ENCODE measurements around the gene TCF7L1.

Gene TCF7L1

DNA sequence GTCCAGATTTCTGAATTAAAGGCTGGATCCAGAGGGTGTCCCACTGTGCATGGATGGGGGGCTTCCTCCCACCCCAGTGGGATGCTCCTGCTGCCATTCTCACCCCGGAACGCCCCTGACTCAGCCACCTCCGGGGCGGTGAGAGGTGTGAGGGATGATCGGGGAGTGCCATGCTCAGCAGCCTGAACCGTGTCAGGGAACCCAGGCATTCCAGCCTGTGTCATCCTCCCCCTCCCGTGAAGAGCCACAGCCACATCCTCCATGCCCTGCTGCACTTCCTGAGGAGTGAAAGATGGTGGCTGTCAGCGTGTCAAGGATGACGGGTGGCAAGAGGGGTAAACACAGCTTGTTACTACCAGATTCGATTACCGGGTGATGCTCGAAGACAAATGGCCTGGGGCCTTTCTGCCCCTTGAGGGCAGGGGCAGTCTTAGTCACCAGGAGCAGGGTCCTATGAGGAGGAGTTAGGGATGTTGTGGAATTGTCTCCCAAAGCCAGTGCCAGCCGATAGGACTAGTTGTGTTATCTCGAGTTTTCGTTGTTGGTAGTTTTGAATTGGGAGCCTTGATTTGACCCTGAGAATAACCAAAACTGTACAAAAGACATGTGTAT is 80.8 kb downstream of the TCF7L1 start:
- no peak for FAIRE-seq
- no peak for DNase-seq (ENCODE audit: insufficient read length, low spot score)

DNA sequence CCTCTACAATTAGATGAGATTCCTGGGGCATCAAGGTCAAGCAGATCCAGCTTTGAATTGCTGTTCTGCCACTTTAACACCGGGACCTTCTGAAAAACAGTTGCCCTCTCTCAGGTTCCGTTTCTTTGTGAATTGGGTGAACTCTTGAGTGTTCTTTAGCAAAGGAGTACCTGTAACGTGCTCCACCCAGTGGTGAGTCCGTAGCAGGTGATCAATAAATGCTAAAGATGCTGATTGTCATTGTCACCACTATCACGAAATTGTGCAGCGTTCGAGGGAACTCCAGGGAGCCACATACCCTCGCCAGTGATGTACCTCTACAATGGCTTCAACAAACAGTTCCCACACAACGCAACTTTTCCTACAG is 81.9 kb downstream of the TCF7L1 start:
- DNase-seq (ENCODE audit: insufficient read length, low spot score), result no peak
- FAIRE-seq, result no peak

DNA sequence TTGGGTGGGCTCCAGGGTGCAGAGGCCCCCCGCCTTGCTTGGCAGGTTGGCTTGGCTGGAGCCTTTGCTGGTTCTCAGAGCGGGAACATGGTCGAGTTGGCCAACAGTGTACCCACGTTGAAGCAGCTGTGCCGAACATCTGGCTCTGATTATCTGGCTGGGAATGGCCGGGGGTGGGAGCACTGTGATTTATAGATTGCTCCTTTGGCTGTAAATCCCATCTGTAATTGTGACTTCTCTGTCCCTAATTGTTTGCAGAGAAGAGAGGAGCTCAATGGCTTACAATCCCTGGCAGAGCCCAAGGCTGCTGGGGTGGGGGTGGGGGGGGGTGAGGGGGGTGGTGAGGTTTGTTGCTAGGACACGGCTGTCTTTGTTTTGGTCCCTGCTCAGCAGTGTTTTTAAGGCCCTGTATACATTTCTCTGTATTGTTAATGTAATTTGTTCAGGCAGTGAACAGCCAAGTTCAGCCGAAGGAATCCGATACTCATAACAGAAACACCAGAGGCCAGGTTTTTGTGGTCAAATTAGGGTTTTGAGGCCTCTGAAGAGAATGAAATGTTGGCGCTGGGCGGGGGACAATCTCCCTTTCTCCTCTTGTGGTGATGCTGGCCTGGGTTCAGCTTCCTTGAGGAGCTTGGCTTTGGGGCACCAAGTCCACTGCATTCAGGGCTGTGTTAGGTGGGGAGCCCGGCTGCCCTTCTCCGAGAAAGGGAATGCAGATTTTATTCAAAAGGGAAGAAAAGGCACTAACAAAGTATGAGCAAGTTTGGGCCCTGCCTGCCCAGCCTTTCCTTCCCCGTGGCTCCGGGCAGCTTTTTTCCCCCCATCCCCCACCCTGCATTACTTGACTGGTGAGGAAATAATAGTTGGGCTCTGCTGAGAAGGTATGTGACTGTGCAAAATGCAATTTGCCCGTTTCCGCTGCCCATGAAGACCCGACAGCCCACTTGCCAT is 82.5 kb downstream of the TCF7L1 start:
- DNase-seq (ENCODE audit: insufficient read length, low spot score) (no peak), FAIRE-seq (no peak)

DNA sequence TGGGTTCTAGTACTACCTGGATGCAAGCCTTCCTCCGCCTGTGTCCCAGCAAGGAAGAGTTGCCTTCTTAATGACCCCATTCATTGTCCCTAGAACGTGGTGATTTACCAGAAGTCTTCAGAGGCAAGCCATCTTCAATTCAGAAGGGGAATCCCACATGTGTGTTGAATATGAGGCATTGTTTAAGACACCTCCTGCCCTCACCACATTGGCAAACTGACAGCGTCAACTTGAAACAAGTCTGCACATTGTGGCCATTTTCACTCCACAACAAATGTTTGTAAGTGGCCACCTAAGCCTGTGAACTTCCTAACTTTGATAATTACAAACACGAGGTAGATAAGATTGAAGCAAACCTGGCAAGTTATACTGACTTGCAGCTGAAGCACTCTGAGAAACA is 83.7 kb downstream of the TCF7L1 start:
- FAIRE-seq, result no peak
- no peak for DNase-seq (ENCODE audit: insufficient read length, low spot score)

DNA sequence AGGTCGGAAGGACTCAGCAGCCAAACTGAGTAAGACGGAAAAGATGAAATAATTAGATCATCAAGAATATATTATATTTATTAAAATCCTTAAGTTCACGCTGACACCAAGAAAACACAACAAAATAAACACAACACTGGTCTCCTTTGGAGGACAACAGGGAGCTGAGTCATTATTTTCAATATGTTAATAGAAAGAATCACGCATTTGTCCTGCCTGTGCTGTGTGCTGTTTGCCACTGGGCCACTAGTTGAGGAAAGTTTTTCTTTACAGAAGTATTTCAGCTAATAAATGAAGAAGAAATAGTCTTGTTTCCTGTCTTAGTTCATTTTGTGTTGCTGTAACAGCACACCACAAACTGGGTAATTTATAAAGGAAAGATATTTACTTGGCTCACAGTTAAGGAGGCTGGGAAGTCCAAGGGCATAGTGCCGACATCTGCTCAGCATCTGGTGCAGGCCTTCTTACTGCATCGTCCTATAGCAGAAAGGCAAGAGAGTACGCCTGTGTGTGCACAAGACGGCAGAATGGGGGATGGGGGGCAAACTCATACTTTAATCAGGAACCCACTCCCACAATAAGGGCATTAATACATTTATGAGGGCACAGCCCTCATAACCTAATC is 88.0 kb downstream of the TCF7L1 start:
- no peak for FAIRE-seq
- DNase-seq (ENCODE audit: insufficient read length, low spot score), result no peak

DNA sequence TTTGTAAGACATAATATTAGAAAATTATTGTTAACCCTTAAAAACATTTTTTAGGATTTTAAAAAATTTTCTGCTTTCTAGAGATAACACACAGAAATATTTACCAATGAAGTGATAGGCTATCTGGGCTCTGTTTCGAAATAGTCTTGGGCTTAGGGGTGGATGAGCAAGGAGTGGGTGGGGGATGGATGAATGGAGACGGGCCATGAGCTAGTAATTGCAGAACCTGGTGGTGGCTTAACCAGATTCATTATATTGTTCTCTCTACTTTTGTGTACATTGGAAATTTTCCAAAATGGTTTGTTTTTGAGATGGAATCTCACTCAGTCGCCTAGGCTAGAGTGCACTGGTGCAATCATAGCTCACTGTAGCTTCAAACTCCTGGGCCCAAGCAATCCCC is 89.6 kb downstream of the TCF7L1 start:
- DNase-seq (ENCODE audit: insufficient read length, low spot score), result no peak
- FAIRE-seq, result no peak

DNA sequence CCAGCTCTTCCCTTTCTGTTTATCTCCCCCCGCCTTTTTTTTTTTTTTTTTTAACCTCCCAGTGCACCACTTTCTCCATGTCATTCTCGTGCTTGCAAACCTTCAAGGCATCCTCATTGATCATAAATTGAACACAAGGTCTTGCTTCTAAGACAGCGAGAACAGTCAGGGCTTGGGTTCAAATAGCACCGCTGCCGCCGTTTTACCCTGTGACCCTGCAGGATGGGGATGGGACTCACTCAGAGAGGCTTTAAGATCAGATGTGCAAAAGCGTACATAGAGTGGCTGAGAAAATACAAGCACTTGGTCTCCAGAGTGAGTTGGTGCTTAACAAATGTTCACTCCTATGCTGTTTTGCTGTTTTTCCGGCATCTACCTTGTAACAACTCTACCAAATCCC is 93.6 kb downstream of the TCF7L1 start:
- DNase-seq (ENCODE audit: insufficient read length, low spot score) (no peak), FAIRE-seq (no peak)

DNA sequence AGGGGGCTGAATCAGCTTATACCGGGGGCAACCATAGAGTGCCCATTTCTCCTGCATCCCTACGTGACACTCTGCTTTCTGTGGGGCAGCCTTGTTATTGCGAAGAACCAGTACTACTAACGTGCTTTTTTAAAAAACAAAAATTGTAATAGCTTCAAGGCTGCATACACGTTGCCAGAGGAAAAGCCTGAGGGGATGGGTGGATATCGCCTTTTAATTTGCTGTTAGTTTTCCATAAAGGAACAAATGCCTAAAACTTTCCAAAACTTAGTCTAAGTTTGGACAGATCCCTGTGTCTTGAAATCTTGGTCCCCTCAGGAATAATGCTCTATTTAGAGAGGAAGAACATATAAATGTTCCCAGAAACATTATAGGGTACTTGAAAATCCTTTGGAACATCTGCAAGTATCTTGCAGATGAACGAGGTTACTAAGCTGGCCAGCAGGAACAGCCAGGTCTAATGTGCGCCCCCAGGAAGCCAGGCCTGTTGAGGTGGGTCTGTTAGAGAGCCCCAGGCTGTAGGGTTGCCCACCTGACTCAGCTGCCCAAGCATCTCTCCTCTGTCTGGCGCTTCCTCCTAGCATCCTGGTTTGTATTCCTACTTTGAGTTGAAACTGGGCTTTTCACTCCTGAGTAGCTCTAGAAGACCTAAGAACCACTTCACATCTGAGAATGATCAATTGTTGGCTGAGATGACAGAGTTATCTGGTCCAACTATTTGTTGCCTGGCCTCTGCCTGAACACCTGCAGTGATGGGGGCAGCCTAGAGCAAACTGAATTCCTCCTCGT is 97.7 kb downstream of the TCF7L1 start:
- DNase-seq (ENCODE audit: insufficient read length, low spot score), result no peak
- no peak for FAIRE-seq

DNA sequence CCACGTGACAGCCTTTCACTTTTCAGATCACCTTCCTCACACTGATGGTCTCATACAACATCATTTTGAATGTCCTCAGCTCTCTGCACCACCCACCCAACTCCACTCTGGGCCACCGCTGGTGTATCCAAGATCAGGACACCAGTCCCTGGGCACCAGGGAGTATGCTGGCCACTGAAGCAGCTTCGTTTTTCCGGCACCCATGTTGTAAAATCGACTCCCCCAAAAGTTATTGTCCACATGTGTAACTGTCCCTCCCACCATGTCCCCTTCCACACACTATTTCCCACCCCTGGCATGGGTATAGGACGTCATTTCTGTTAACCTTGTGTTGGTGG is 98.2 kb downstream of the TCF7L1 start:
- DNase-seq (ENCODE audit: insufficient read length, low spot score) (no peak), FAIRE-seq (no peak)

DNA sequence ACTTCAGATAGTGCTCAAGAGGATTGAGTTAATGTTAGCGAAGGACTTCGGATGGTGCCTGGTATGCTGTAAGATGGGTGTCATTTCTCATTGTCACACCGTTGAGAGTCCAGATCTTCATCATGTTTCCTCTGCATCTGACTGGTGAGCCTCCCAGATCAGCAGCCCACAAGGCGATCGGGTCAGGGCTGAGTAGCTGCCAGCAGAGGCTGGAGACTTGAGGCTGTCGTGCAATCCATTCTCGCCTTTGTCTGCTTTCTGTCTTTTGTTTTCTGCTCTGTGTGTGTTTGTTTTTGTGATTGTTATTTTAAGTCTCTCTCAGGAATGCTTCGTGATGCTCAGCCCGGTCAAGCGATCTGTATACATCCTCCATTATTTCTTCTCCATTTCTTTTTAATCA is 98.8 kb downstream of the TCF7L1 start:
- FAIRE-seq, result no peak
- DNase-seq (ENCODE audit: insufficient read length, low spot score), result no peak

DNA sequence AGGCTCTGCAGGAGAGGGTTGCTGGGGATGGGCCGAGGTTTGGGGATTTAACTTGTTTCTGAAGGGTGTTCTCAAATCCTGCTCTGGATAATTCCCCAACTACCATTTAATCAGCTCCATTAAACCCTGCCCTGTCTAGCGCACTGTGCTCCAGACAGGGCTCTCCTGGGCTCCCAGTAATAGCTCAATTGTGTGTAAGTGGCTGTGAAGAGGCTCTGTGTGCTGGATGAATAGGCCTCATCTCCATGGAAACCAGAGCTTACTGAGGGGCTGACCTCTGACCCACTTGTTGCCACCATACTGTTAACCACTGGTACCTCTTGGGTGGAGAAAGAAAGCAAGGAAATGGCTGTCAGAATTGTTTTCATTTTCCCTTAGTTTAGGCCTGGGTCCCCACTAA is 101.7 kb downstream of the TCF7L1 start:
- no peak for DNase-seq (ENCODE audit: insufficient read length, low spot score)
- FAIRE-seq, result no peak

DNA sequence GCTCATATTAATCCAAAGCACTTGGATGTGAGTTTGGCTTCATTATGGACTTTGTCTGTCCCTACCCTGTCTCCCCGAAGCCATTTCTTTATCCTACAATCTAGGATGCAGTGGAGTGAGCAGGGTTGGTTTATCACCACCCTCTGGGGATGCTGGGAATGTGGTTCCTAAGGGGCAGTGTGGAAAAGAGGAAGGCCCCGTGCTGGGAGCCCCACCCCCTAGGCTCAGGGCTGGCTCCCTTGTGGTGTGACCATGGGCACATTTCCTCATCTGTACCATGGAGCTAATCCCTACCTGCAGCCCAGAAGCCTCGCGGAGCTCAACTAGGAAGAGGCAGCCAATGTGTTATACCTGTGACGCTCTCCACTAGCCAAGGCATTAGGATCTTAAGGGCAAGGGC is 102.1 kb downstream of the TCF7L1 start:
- no peak for FAIRE-seq
- DNase-seq (ENCODE audit: insufficient read length, low spot score), result no peak

DNA sequence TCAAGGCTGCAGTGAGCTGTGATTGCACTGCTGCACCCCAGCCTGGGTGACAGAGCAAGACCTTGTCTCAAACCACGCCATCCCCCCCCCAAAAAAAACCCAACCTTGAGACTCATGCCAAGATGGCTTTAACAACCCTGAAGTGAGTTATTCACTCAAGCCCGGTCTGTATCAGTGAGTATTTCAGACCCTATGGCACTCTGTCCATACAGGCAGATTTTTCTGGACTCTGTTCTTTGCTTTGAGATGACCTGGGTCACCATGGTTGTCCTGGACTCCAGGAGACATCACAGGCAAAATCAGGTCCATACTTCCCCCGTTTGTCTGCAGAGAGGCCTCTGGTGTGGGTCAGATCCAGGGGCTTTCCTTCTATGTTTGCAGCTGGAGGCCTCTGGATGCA is 102.9 kb downstream of the TCF7L1 start:
- FAIRE-seq, result no peak

DNA sequence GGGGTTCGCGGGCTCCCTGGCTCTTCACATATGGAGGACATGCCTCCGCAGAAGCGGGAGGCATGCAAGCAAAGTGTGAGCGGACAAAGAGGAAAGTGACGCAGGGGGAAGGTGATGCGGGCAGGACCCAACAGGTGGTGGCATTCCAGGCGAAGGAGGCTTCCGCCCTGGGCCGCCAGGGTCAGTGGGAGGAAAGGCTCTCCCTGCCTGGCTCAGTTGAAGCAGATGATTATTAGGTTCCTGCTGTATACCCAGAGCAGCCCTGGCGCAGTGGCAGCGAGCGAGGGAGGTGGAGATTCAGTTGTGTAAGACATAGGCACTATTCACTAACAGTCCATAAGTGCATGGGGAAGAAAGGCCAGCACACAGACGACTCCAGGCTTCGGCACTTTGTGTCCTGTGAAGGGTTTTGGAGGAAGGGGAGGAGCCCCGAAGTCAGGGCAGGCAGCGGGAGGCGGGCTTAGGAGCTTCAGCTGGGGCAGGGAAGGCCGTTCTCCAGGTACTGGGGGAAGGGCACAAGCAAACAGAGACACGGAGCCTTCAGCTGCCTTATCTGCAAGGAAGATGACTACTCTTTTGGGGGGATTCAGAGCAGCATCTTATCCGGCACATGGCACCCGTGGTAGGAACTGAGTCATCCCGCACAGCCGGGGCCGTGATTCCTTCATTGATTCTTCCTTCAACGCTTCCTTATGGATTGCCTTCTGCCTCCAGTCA is 104.8 kb downstream of the TCF7L1 start:
- DNase-seq (ENCODE audit: insufficient read length, low spot score) (no peak), FAIRE-seq (no peak)

More for the DNA sequence above, 102.9 kb downstream of the TCF7L1 start:
- no peak for DNase-seq (ENCODE audit: insufficient read length, low spot score)

DNA sequence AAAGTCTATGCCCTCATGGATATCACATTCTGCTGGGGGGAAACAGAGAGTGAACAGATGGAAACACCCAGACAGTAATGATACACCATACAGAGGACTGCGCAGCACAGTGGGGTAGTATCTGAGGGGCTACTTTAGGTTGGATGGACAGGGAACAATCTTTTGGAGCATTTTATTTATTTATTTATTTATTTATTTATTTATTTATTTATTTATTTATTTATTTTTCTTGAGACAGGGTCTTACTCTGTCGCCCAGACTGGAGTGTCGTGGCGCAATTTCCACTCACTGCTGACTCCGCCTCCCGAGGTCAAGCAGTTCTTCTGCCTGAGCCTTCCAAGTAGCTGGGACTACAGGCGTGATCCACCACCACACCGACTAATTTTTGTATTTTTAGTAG is 105.4 kb downstream of the TCF7L1 start:
- FAIRE-seq (no peak), DNase-seq (ENCODE audit: insufficient read length, low spot score) (no peak)

DNA sequence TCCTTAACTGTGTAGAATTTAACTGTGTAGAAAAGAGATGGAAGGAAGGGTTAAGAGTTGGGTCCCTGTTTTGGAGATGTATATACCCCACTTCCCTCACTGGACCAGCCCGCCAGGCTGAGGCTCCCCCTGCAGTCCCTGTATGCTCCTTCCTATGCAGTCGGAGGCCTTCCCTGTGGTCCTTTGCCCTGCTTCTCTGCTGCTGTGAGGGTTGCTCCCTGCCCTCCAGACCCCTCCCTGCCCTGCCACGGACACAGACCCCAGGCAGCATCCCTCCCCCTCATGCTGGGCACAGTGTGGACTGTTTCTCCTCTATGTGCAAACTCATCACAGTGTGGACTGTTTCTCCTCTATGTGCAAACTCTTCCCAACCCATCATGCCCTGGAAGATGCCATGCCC is 105.9 kb downstream of the TCF7L1 start:
- no peak for DNase-seq (ENCODE audit: insufficient read length, low spot score)
- no peak for FAIRE-seq

DNA sequence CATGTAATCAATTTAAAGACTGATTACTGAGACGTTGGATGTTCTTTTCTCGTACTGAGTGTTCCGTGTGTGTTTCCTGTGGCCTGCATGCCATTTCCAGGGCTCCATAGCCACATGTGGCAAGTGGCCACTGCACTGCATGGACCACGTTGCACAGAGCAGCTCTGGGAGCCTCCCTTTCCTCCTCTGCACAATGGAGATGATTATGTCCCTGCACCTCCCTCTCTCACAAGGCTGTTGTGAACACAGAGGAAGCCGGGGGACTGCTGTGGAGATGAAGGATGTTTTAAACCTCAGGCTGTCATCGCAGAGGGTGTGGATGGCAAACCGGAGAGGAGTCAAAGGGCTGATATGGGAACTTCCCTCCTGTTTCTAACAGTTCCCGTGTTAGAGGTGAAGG is 106.9 kb downstream of the TCF7L1 start:
- DNase-seq (ENCODE audit: insufficient read length, low spot score) (no peak), FAIRE-seq (no peak)

DNA sequence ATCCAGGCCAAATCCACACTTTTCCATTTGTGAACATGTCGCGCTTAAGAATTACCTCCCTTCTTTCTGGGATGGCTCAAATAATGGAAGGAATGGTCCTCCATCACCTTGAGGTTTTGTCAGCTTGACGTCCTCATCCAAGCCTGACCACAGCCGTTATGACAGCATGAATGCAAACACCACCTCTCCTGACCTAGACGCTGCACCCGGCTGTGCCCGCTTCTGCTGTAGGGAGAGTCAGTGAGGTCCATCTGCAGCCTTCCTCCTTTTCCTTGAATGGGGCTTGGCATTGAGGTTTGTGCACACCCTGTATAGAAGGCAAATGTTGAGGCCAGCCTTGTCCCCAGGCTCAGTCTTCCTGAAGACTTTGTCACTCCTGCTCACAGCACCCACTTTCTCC is 109.1 kb downstream of the TCF7L1 start:
- no peak for FAIRE-seq
- no peak for DNase-seq (ENCODE audit: insufficient read length, low spot score)

DNA sequence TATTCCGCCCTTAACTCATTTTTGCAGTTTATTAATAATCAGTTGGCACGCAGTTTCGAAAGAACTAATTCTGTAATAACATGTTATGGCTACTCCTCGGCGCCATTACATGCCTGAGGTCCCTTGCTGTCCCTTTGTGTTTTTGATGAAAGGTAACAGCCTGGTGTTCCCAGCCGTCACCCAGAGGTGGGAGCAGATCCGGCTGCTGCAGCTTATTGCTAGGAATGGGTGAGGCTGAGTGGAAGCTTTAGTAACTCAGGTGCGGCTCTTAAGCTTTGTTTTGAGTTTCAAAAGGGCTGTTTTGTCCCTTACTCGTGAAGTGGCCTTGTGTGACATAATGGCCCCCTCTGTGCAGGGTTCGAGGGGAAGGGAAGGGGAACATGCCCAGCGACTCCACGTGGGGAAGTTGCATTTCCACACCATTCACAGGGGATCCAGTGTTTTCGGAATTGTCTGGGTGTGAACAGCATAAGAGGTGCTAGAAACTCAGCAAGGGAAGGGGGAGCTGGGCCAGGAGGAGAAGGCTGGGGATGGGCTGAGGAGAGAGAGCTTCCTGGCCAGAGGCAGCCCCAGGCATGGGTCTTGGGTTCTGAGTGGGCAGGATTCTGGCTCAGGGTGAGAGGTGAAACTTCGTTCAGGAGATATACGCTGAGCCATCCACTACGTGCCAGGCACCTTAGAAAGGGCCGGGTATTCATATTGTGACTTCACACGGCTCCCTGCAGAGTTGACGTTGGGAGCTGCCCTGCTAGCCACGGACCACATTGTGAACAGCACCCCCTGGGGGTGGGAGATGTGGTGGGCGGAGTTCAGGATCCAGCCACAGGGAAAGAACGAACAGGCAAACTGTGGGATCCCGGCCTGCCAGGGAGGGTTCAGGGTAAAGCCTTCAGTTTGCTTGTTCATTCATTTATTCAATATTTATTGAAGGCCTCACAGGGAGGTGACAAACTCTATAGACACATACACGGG is 110.2 kb downstream of the TCF7L1 start:
- FAIRE-seq, result no peak
- DNase-seq (ENCODE audit: insufficient read length, low spot score), result no peak

All from GM19239 (cell line).